IMR-90 (cell line): ENCODE results near the gene HOXC10. TPM values are rescaled to one million over a fixed set of nuclear protein-coding genes. Genes with fewer than 3 reads are reported as not detected.

Experiments
- ATAC-seq: fragments of 200-7000 bp; cut with Tn5 transposase; 2 replicates; pipeline ENCODE4 v1.9.1; 2020; ENCODE audit warnings: low read depth, mild to moderate bottlenecking, moderate library complexity
- BruUV-seq: library from RNA; stranded (reverse); fragments of 400-500 nt; replicated peaks from 2 replicates; lab custom pipeline; 2021; lab: Mats Ljungman, UMichigan
- CTCF ChIA-PET: fragments of 300-600 bp; formaldehyde crosslinking; extraction: SDS; loops from one replicate; lab custom pipeline; 2021; ENCODE audit warnings: antibody characterized with exemption; lab: Yijun Ruan, JAX
- POLR2A ChIA-PET: fragments of 300-600 bp; sonication (Branson Sonifier 250); formaldehyde crosslinking; loops from one replicate; lab custom pipeline; 2022; ENCODE audit warnings: antibody characterized with exemption; ENCODE audit not compliant: unreplicated experiment; lab: Charles Lee
- DNase-seq: peaks from one replicate; pipeline ENCODE4 v3.0.0; 2013
- H2AFZ ChIP-seq: replicated peaks from 2 replicates; pipeline ENCODE3; 2013; ENCODE audit warnings: low read length, mild to moderate bottlenecking; ENCODE audit not compliant: poor library complexity
- H2AK5ac ChIP-seq: 2 replicates; pipeline ENCODE4 v1.6.1; 2013; ENCODE audit warnings: low read depth, low read length, inconsistent platforms
- H2AK9ac ChIP-seq: replicated peaks from 2 replicates; pipeline ENCODE3; 2013; ENCODE audit warnings: mild to moderate bottlenecking, low read depth, low read length, moderate library complexity; ENCODE audit not compliant: poor library complexity
- H2BK120ac ChIP-seq: 2 replicates; pipeline ENCODE4 v1.6.1; 2013; ENCODE audit warnings: low read depth, low read length, inconsistent platforms
- H2BK15ac ChIP-seq: 3 replicates; pipeline ENCODE4 v1.6.1; 2013; ENCODE audit warnings: low read depth, low read length, inconsistent platforms
- H2BK20ac ChIP-seq: 2 replicates; pipeline ENCODE4 v1.6.1; 2013; ENCODE audit warnings: low read depth, mild to moderate bottlenecking, inconsistent platforms, low read length, moderate library complexity
- H2BK5ac ChIP-seq: 2 replicates; pipeline ENCODE4 v1.6.1; 2013; ENCODE audit warnings: mild to moderate bottlenecking, low read depth, low read length, inconsistent platforms; ENCODE audit not compliant: poor library complexity, severe bottlenecking
- H3K14ac ChIP-seq: replicated peaks from 2 replicates; pipeline ENCODE4 v1.6.1; 2013; ENCODE audit warnings: low read depth, low read length, inconsistent platforms
- H3K18ac ChIP-seq: 2 replicates; pipeline ENCODE4 v1.6.1; 2013; ENCODE audit warnings: low read depth, low read length, control low read depth
- H3K23ac ChIP-seq: 2 replicates; pipeline ENCODE4 v1.6.1; 2013; ENCODE audit warnings: low read depth, low read length, inconsistent platforms
- H3K27ac ChIP-seq: 2 replicates; pipeline ENCODE4 v1.5.1; 2013; ENCODE audit warnings: mild to moderate bottlenecking, control low read depth, low read length; ENCODE audit not compliant: insufficient read depth
- H3K27me3 ChIP-seq: 2 replicates; pipeline ENCODE4 v1.6.1; 2013; ENCODE audit warnings: low read length; ENCODE audit not compliant: control insufficient read depth, insufficient read depth
- H3K36me3 ChIP-seq: 2 replicates; pipeline ENCODE4 v1.6.1; 2013; ENCODE audit warnings: low read length, mixed read lengths; ENCODE audit not compliant: control insufficient read depth, insufficient read depth
- H3K4ac ChIP-seq: 2 replicates; pipeline ENCODE4 v1.6.1; 2013; ENCODE audit warnings: low read depth, low read length, inconsistent platforms
- H3K4me1 ChIP-seq: 2 replicates; pipeline ENCODE4 v1.6.1; 2013; ENCODE audit warnings: low read length, mixed read lengths; ENCODE audit not compliant: control insufficient read depth, insufficient read depth
- H3K4me2 ChIP-seq: 2 replicates; pipeline ENCODE4 v1.6.1; 2013; ENCODE audit warnings: low read depth, mild to moderate bottlenecking, control low read depth, low read length, moderate library complexity
- H3K4me3 ChIP-seq: 2 replicates; pipeline ENCODE4 v1.5.1; 2013; ENCODE audit warnings: low read depth, mild to moderate bottlenecking, control low read depth, low read length, moderate library complexity; ENCODE audit not compliant: insufficient read depth
- H3K56ac ChIP-seq: 2 replicates; pipeline ENCODE4 v1.6.1; 2013; ENCODE audit warnings: low read length, inconsistent platforms; ENCODE audit not compliant: insufficient read depth; ENCODE audit errors: extremely low read depth
- H3K79me1 ChIP-seq, 2 experiments: 2 replicates each; pipeline ENCODE4 v1.6.1; 2013; ENCODE audit warnings: low read length in 2 of 2, inconsistent platforms in 1 of 2, low read depth in 1 of 2
- H3K9ac ChIP-seq: 2 replicates; pipeline ENCODE4 v1.6.1; 2013; ENCODE audit warnings: low read depth, low read length, control low read depth
- H3K9me1 ChIP-seq: 2 replicates; pipeline ENCODE4 v1.6.1; 2013; ENCODE audit warnings: low read length, inconsistent platforms; ENCODE audit not compliant: insufficient read depth
- H3K9me3 ChIP-seq: 2 replicates; pipeline ENCODE4 v1.6.1; 2013; ENCODE audit warnings: low read length; ENCODE audit not compliant: control insufficient read depth, insufficient read depth
- H4K20me1 ChIP-seq: 2 replicates; pipeline ENCODE4 v1.6.1; 2013; ENCODE audit warnings: low read length, inconsistent platforms; ENCODE audit not compliant: insufficient read depth
- H4K5ac ChIP-seq: 2 replicates; pipeline ENCODE4 v1.6.1; 2013; ENCODE audit warnings: mild to moderate bottlenecking, low read depth, low read length, control low read depth
- H4K8ac ChIP-seq, 2 experiments: 2 replicates each; pipeline ENCODE4 v1.6.1; 2013; ENCODE audit warnings: low read depth in 2 of 2, low read length in 2 of 2, control low read depth in 1 of 2, inconsistent platforms in 1 of 2
- H4K91ac ChIP-seq: 2 replicates; pipeline ENCODE4 v1.6.1; 2013; ENCODE audit warnings: low read depth, low read length, inconsistent platforms; ENCODE audit not compliant: insufficient read depth
- BHLHE40 ChIP-seq: fragments of 150-350 bp; IDR thresholded peaks from 2 replicates; pipeline ENCODE4 v1.6.1; 2016; ENCODE audit warnings: mild to moderate bottlenecking, low read depth, low read length
- CEBPB ChIP-seq: IDR thresholded peaks from 2 replicates; pipeline ENCODE4 v1.6.1; 2012; ENCODE audit warnings: low read depth, low read length, improper control_type of control experiment
- CTCF ChIP-seq: conservative IDR thresholded peaks from 2 replicates; pipeline ENCODE4 v1.5.1; 2012; ENCODE audit warnings: mild to moderate bottlenecking, low read depth, low read length, improper control_type of control experiment
- ELK1 ChIP-seq: fragments of 150-350 bp; IDR thresholded peaks from 2 replicates; pipeline ENCODE4 v1.6.1; 2016; ENCODE audit warnings: low read depth, mild to moderate bottlenecking, low read length, moderate library complexity, borderline replicate concordance
- FOS ChIP-seq: fragments of 150-350 bp; IDR thresholded peaks from 2 replicates; pipeline ENCODE4 v1.6.1; 2016; ENCODE audit warnings: low read depth, low read length
- MAFK ChIP-seq: IDR thresholded peaks from 2 replicates; pipeline ENCODE4 v1.6.1; 2012; ENCODE audit warnings: low read depth, low read length, improper control_type of control experiment
- NFE2L2 ChIP-seq: fragments of 150-350 bp; IDR thresholded peaks from 2 replicates; pipeline ENCODE4 v1.6.1; 2016; ENCODE audit warnings: low read depth, mild to moderate bottlenecking, low read length
- POLR2A ChIP-seq: IDR thresholded peaks from 2 replicates; pipeline ENCODE4 v1.6.1; 2012; ENCODE audit warnings: mild to moderate bottlenecking, low read depth, low read length
- RAD21 ChIP-seq: IDR thresholded peaks from 2 replicates; pipeline ENCODE4 v1.6.1; 2012; ENCODE audit warnings: low read length, improper control_type of control experiment
- RFX5 ChIP-seq: IDR thresholded peaks from 2 replicates; pipeline ENCODE4 v1.8.0; 2012; ENCODE audit warnings: low read depth, mild to moderate bottlenecking, low read length, moderate library complexity
- WGBS, 2 experiments: methylation state at CpG; one replicate each; pipeline versions ENCODE4 v1.1.5 to v1.1.7; 2013; ENCODE audit warnings: missing lambda C conversion rate in 2 of 2; ENCODE audit not compliant: insufficient read length in 1 of 2; ENCODE audit errors: extremely low coverage in 2 of 2; 5-methylcytosine and 5-hydroxymethylcytosine counted together
- dilution Hi-C: fragments of 300-500 bp; cut with HindIII; formaldehyde crosslinking; loops from one replicate; pipeline ENCODE4 v1.14.3; 2018; ENCODE audit warnings: low sequenced_read_pairs; ENCODE audit not compliant: unreplicated experiment
- in situ Hi-C: fragments of 300-500 bp; cut with MboI; formaldehyde crosslinking; loops from 3 replicates; pipeline ENCODE4 v1.14.3; 2019; ENCODE audit warnings: low sequenced_read_pairs, inconsistent platforms, mixed read lengths
- intact Hi-C: fragments of 100-400 bp; cut with micrococcal nuclease; formaldehyde crosslinking; loops from 2 replicates; pipeline ENCODE4 v1.10.0; 2022
- polyA plus RNA-seq, 3 experiments: library from polyadenylated mRNA; depleted of rRNA; stranded (reverse); fragments of >200 nt; gene quantifications; 2 replicates each; pipeline ENCODE4 v1.2.3, GENCODE V29; 2012; ENCODE audit warnings: low replicate concordance in 1 of 3
- total RNA-seq: library from RNA; depleted of rRNA; stranded (reverse); fragments of >200 nt; gene quantifications from 2 replicates; pipeline ENCODE4 v1.2.3, GENCODE V29; 2012
- TF ChIP-seq, protein P1 (sequence below): fragments of 150-350 bp; IDR thresholded peaks from 2 replicates; pipeline ENCODE4 v1.6.1; 2017; ENCODE audit warnings: mild to moderate bottlenecking, antibody characterized with exemption, low read length, low read depth

HOXC10 gene
- total and polyA plus RNA-seq, 2 of the 4 experiments (the other 2 are of a cell fraction): 0.15 TPM; not detected in 1

DNA sequence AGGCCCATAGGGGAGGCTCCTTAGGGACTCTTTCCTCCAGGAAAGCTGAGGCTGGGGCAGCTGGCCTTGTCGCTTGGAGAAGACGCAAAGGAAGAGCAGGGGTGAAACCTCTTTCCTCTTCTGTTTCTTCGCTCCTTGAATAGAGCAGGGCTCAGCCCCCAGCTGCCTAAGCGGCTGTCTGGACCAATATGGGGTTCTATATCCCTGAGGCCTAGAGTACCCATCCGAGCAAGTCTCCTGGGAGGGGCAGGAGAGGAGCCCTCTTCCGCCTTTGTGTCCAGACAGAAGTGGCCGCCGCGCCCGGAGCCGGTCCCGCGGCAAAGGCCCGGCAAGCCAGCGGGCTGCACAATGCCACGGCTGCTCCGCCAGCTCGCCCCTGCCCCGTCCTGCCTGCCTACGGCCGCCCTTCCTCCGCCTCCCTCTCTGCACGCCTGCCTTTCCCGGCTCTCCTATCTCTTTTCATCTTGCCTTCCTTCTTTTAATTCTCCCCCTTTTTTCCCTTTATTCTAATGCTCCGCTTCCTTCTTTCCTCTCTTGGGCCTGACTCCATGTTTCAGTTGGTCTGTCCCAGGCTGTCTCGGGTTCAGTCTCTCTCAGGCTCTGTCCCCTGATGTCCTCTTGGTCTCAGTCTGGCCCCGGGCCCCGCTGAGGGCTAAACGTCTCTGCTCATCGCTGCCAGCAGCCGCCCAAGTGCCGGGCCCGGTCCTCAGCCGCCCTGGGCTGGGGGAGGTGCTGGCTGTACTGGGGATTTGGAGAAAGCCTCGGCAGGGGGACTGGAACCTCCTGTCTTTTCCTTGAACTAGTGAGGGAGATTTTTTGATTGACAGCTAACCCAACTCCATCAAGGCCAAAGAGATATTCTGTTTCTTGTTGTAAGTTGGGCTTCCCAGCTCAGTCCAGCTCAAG is 12.5 kb downstream of the HOXC10 start (continued):
- TF ChIP-seq RFX5 (no peak), NFE2L2 (no peak)

DNA sequence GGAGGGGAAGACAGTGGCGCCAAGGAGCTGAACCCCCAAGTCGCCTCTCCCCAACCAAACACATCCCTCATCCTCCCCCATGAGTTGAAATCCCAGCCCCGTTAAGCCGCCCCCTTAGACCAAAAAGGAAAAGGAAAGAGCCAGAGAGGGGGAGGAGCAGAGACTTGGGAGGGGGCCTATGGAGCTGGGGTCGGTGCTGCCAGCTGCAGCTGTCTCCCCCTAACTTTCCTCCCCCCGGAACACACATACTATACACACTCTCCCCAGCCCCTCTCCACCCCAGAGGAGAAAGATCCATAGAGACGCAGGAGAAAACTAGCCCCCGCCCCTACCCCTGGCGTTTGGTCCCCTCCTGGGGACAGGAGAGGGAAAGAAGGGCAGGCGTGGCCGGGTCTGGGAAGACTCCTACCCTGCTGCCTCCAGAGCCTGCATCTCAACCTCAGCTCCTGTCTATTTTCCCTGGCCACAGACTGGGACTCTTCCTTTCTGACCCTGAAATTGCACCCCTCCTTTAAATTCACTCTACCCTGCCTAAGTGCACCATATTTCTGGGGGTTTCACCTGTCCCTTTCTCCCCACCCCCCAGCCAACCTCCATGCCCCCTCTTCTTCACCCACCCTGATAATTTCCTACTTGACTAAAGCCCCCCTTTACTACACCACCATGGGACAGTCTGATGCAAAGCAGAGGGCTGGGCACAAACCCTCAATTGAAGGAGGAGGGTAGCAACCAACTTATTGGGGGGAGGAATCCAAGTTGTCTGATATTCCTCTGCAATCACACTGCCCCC is 13.4 kb downstream of the HOXC10 start:
- H2BK120ac ChIP-seq: no peak overlapping the region
- no peak overlapping the region for H3K18ac ChIP-seq
- peaks cover 98% of the 10 kb centered on the region for H3K27me3 ChIP-seq
- H3K14ac ChIP-seq: no peak overlapping the region
- H3K9me3 ChIP-seq: peaks cover 15% of the 10 kb centered on the region
- no peak overlapping the region for H4K8ac ChIP-seq
- no peak overlapping the region for H4K5ac ChIP-seq
- H3K79me1 ChIP-seq: no peaks in the 10 kb centered on the region
- H3K9ac ChIP-seq: no peak overlapping the region
- H2BK20ac ChIP-seq: no peak overlapping the region
- in situ Hi-C loops: loop anchor here (10.0 kb wide), 2 partner anchors 234 to 376 kb away; no protein-coding TSS in a partner anchor
- no peak overlapping the region for H2BK15ac ChIP-seq
- no peak overlapping the region for H3K27ac ChIP-seq
- no peak overlapping the region for H2BK5ac ChIP-seq
- no peak overlapping the region for H3K23ac ChIP-seq
- ATAC-seq (no peak), DNase-seq (no peak)
- no TSS peak for BruUV-seq
- H3K4me3 ChIP-seq: no peak overlapping the region
- no peak overlapping the region for H2AK5ac ChIP-seq
- dilution Hi-C loops: no loop called here
- H2AFZ ChIP-seq: no peak overlapping the region
- H3K36me3 ChIP-seq: no peaks in the 10 kb centered on the region
- no peak overlapping the region for H3K4ac ChIP-seq
- ChIA-PET POLR2A (no interaction called here), CTCF (interaction anchor here (1.1 kb wide), 2 partner anchors 193 to 203 kb away, joined by 3 to 4 read pairs; no protein-coding TSS in a partner anchor)
- H3K4me1 ChIP-seq: peaks cover 2% of the 10 kb centered on the region; the same call in 1 of the 2 replicates
- no peak overlapping the region for H3K4me2 ChIP-seq
- no CpG with 5 or more reads among the region's 11 CpGs for WGBS, 2 experiments
- no peaks in the 10 kb centered on the region for H4K20me1 ChIP-seq
- no peak overlapping the region for H3K56ac ChIP-seq
- H4K91ac ChIP-seq: no peak overlapping the region
- H2AK9ac ChIP-seq: no peak overlapping the region
- no peaks in the 10 kb centered on the region for H3K9me1 ChIP-seq
- intact Hi-C loops: no loop called here
- no peak for TF ChIP-seq CTCF
- TF ChIP-seq CEBPB: no peak
- no peak for TF ChIP-seq BHLHE40
- TF ChIP-seq RAD21: no peak
- TF ChIP-seq POLR2A: no peak
- no peak for TF ChIP-seq MAFK
- no peak for TF ChIP-seq NFE2L2
- TF ChIP-seq, protein P1, sequence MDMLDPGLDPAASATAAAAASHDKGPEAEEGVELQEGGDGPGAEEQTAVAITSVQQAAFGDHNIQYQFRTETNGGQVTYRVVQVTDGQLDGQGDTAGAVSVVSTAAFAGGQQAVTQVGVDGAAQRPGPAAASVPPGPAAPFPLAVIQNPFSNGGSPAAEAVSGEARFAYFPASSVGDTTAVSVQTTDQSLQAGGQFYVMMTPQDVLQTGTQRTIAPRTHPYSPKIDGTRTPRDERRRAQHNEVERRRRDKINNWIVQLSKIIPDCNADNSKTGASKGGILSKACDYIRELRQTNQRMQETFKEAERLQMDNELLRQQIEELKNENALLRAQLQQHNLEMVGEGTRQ: no peak
- no peak for TF ChIP-seq FOS
- TF ChIP-seq ELK1: no peak
